Osteocyte (in vitro differentiated cells): ENCODE results near the gene CMSS1. TPM values are rescaled to one million over a fixed set of nuclear protein-coding genes. Genes with fewer than 3 reads are reported as not detected.

ENCODE experiments used
- DNase-seq: peaks from one replicate; pipeline ENCODE4 v3.0.0; 2021; ENCODE audit warnings: mixed read lengths; ENCODE audit not compliant: unreplicated experiment; ENCODE audit errors: extremely low spot score
- H3K27ac Mint-ChIP-seq: one replicate; pipeline ENCODE4 v1.8.0; 2021; ENCODE audit warnings: mild to moderate bottlenecking, mixed read lengths; ENCODE audit not compliant: unreplicated experiment
- H3K27me3 Mint-ChIP-seq: one replicate; pipeline ENCODE4 v1.8.0; 2021; ENCODE audit warnings: mixed read lengths; ENCODE audit not compliant: unreplicated experiment
- H3K36me3 Mint-ChIP-seq: one replicate; pipeline ENCODE4 v1.8.0; 2021; ENCODE audit warnings: mixed read lengths; ENCODE audit not compliant: unreplicated experiment
- H3K4me1 Mint-ChIP-seq: one replicate; pipeline ENCODE4 v1.8.0; 2021; ENCODE audit warnings: mixed read lengths; ENCODE audit not compliant: unreplicated experiment
- H3K4me3 Mint-ChIP-seq: one replicate; pipeline ENCODE4 v1.8.0; 2021; ENCODE audit warnings: mild to moderate bottlenecking, moderate library complexity, mixed read lengths; ENCODE audit not compliant: unreplicated experiment
- H3K9me3 Mint-ChIP-seq: one replicate; pipeline ENCODE4 v1.8.0; 2021; ENCODE audit warnings: mixed read lengths; ENCODE audit not compliant: unreplicated experiment
- total RNA-seq: library from RNA; stranded (reverse); gene quantifications from 2 replicates; pipeline ENCODE4 v1.2.1, GENCODE V29; 2021
- TF ChIP-seq, protein P1 (sequence below): fragments of 200-600 bp; sonication (generic); IDR thresholded peaks from 2 replicates; pipeline ENCODE4 v1.5.0; 2021; ENCODE audit warnings: antibody characterized with exemption, mild to moderate bottlenecking, moderate library complexity

Gene CMSS1
- total RNA-seq, 1 donor from 2014 or later: 38.5 TPM

DNA sequence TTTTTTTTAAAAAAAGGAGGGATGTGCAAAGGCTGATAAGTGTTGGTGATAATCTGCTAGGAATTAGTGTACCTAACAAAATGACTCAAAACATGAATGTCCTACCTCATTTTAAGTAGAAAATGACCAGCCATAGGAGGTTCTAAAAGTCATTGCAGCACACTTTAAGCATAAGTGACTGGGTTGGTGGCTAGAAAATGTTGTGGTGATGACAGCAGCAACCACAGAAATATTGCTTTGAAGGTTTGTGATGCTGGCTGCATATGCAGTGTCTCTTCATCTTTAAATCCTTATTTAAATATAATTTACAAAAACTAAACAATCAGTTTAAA, 55.2 kb downstream of the CMSS1 start:
- TF ChIP-seq, protein P1, sequence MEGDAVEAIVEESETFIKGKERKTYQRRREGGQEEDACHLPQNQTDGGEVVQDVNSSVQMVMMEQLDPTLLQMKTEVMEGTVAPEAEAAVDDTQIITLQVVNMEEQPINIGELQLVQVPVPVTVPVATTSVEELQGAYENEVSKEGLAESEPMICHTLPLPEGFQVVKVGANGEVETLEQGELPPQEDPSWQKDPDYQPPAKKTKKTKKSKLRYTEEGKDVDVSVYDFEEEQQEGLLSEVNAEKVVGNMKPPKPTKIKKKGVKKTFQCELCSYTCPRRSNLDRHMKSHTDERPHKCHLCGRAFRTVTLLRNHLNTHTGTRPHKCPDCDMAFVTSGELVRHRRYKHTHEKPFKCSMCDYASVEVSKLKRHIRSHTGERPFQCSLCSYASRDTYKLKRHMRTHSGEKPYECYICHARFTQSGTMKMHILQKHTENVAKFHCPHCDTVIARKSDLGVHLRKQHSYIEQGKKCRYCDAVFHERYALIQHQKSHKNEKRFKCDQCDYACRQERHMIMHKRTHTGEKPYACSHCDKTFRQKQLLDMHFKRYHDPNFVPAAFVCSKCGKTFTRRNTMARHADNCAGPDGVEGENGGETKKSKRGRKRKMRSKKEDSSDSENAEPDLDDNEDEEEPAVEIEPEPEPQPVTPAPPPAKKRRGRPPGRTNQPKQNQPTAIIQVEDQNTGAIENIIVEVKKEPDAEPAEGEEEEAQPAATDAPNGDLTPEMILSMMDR: no peak
- DNase-seq: no peak
- peaks cover 84% of the 10 kb centered on the region for H3K4me1 Mint-ChIP-seq
- peak overlapping the region; percentile 65 for H3K4me3 Mint-ChIP-seq
- H3K27me3 Mint-ChIP-seq: no peaks in the 10 kb centered on the region
- H3K36me3 Mint-ChIP-seq: peaks cover 24% of the 10 kb centered on the region
- peak overlapping the region; percentile 87 for H3K27ac Mint-ChIP-seq
- H3K9me3 Mint-ChIP-seq: no peaks in the 10 kb centered on the region

DNA sequence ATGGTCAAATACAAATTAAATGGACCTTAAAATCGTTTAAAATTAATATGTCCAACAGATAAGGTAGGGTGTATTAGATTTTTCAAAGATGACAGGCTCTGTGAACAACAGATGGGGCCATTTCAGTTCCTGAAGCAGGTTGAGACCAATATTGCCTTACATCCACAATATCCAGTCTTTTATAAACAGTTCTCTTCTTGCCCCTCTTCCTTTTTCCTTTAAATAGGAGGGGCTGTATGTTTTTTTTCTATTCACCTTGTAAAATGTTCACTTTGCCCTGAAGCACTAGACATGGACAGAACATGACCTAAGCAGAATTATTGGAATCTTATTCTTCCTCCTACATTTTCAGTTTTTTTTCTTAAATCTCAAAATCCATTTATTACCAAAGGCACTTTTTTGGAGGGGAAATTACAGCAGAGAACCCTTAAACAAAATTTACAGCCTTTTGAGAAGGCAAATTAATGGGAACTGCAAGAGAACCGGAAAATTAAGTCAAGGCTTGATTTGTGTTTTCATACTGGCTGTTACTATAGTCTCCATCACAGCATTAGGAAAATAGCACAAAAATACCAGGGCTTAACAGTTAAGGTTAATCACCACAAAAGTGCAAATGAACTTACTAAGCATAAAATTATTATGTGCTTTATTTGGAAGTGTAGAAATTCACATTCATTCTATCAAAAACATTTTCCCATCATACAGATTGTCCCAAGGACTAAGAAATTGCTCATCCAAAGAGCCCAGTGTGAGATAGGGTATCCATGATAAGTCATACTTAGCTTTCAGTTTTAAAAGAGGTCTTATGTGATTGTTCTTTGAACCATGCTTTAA, 55.8 kb downstream of the CMSS1 start:
- no peak for DNase-seq
- peaks cover 78% of the 10 kb centered on the region for H3K4me1 Mint-ChIP-seq
- H3K27ac Mint-ChIP-seq: peak overlapping the region; percentile 87
- TF ChIP-seq, protein P1: no peak
- H3K9me3 Mint-ChIP-seq: no peaks in the 10 kb centered on the region
- H3K36me3 Mint-ChIP-seq: peaks cover 24% of the 10 kb centered on the region
- H3K4me3 Mint-ChIP-seq: peak overlapping the region; percentile 86
- H3K27me3 Mint-ChIP-seq: no peaks in the 10 kb centered on the region

DNA sequence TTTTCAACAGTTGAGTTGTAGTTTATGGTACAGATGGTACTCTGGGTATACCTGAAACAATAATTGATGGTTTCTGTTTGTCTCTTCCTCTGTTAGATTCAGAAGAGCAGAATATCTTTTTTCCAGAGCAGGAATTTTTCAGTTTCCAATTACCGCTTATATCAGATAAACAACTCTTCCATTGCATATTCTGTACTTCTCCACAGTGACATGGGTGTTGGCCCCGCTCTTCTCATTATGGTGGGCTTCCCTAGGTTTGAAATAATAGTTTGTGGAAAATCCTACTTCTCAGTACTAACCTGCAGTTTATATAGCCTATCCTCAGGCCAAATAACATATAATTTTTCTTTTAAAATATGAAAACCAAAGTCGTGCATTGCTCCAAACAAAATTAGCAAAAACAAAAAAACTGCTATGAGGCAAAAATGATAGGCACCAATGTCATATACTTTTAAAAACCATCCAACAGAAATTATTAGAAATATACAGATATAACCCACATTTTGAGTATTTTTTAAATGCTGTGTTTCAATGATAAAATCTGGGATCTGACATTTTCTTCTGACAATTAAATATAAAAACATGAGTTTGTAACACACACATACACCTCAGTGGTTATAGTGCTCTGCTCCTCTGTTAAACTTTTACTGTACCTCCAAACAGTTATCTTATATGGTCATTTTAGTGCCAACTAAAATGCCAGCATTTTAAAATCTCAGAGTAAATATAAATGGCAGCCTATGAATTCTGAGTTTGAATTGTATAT, 56.8 kb downstream of the CMSS1 start:
- Mint-ChIP-seq H3K27me3 (no peaks in the 10 kb centered on the region), H3K27ac (peak overlapping the region; percentile 87), H3K4me3 (peak overlapping the region; percentile 86), H3K4me1 (peaks cover 69% of the 10 kb centered on the region), H3K9me3 (no peaks in the 10 kb centered on the region), H3K36me3 (peaks cover 18% of the 10 kb centered on the region)
- TF ChIP-seq, protein P1: no peak
- DNase-seq: no peak

DNA sequence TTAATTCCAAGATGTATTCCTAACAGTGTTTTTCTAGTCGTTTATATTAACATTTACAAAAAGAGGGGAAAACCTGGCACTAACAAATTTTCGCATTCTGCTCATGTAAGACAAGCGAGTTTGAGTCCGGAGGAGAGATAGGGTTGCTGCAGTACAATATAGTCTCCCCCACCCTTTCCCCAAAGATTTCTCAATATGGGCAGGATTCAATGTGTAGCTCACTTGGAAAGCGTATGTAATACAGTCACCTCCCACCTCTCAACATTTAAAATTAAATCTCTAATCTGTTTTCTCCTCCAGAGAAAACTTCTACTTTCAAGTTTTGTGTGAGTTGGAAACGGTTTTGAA, 57.9 kb downstream of the CMSS1 start:
- Mint-ChIP-seq H3K36me3 (peaks cover 14% of the 10 kb centered on the region), H3K4me1 (peaks cover 58% of the 10 kb centered on the region), H3K27ac (peak overlapping the region; percentile 87), H3K9me3 (no peaks in the 10 kb centered on the region), H3K27me3 (no peaks in the 10 kb centered on the region), H3K4me3 (peak overlapping the region; percentile 86)
- no peak for DNase-seq
- TF ChIP-seq, protein P1: no peak
